Panc1 (cell line): Measurements from ENCODE around the gene NUP153. TPM values are rescaled to one million over a fixed set of nuclear protein-coding genes. Genes with fewer than 3 reads are reported as not detected.

Source experiments
- ATAC-seq: fragments of 200-7000 bp; cut with Tn5 transposase; 2 replicates; pipeline ENCODE4 v1.9.1; 2020; ENCODE audit warnings: mild to moderate bottlenecking, moderate library complexity
- BruUV-seq: library from RNA; stranded (reverse); fragments of 400-500 nt; replicated peaks from 2 replicates; lab custom pipeline; 2021; lab: Mats Ljungman, UMichigan
- CTCF ChIA-PET: fragments of 300-600 bp; sonication (Branson Sonifier 250); formaldehyde crosslinking; loops from one replicate; lab custom pipeline; 2022; ENCODE audit warnings: antibody characterized with exemption; lab: Charles Lee
- POLR2A ChIA-PET: fragments of 300-600 bp; sonication (Branson Sonifier 250); formaldehyde crosslinking; loops from one replicate; lab custom pipeline; 2022; ENCODE audit warnings: antibody characterized with exemption; lab: Charles Lee
- DNase-seq: peaks from one replicate; pipeline ENCODE4 v3.0.0-alpha.2; 2010; ENCODE audit warnings: low read depth, low spot score
- H3K27ac ChIP-seq: 2 replicates; pipeline ENCODE4 v1.5.1; 2011; ENCODE audit warnings: mild to moderate bottlenecking, low read length, inconsistent platforms
- H3K27me3 ChIP-seq: fragments of 200-500 bp; sonication (Bioruptor generic); 2 replicates; pipeline ENCODE4 v1.6.0; 2014; ENCODE audit warnings: low read length, inconsistent platforms; ENCODE audit not compliant: control insufficient read depth, insufficient read depth
- H3K36me3 ChIP-seq: fragments of 200-500 bp; sonication (Bioruptor generic); 2 replicates; pipeline ENCODE4 v1.5.1; 2014; ENCODE audit warnings: inconsistent platforms, mild to moderate bottlenecking, low read length, moderate library complexity; ENCODE audit not compliant: control insufficient read depth, insufficient read depth
- H3K4me1 ChIP-seq: 2 replicates; pipeline ENCODE4 v1.5.1; 2011; ENCODE audit warnings: inconsistent platforms, mild to moderate bottlenecking, low read length, moderate library complexity; ENCODE audit not compliant: control insufficient read depth, insufficient read depth
- H3K4me3 ChIP-seq, 2 experiments: 2 replicates each; pipeline ENCODE4 v1.5.1; 2011 to 2012; ENCODE audit warnings: low read depth in 2 of 2, low read length in 2 of 2, mild to moderate bottlenecking in 2 of 2, inconsistent platforms in 1 of 2, moderate library complexity in 1 of 2
- H3K9me3 ChIP-seq: fragments of 200-500 bp; sonication (Bioruptor generic); 2 replicates; pipeline ENCODE4 v1.5.1; 2014; ENCODE audit warnings: low read depth, mild to moderate bottlenecking, inconsistent platforms, low read length, moderate library complexity; ENCODE audit not compliant: control insufficient read depth, insufficient read depth
- POLR2AphosphoS5 ChIP-seq: IDR thresholded peaks from 2 replicates; pipeline ENCODE4 v1.6.1; 2012; ENCODE audit warnings: mild to moderate bottlenecking, low read depth, low read length, moderate library complexity
- SIN3A ChIP-seq: IDR thresholded peaks from 2 replicates; pipeline ENCODE4 v1.6.1; 2012; ENCODE audit warnings: low read depth, mild to moderate bottlenecking, low read length, moderate library complexity, borderline replicate concordance; ENCODE audit not compliant: insufficient read depth
- TCF7L2 ChIP-seq: IDR thresholded peaks from 2 replicates; pipeline ENCODE4 v1.6.1; 2011; ENCODE audit warnings: mild to moderate bottlenecking, low read depth, low read length, inconsistent platforms
- in situ Hi-C: cut with HindIII; loops from 2 replicates; pipeline ENCODE4 v1.10.0; 2016; ENCODE audit warnings: low sequenced_read_pairs, low pct_unique_long_range_greater_than_20kb
- intact Hi-C: fragments of 100-400 bp; cut with micrococcal nuclease; formaldehyde crosslinking; loops from one replicate; pipeline ENCODE4 v1.10.0; 2022; ENCODE audit not compliant: unreplicated experiment
- total RNA-seq: library from RNA; stranded (reverse); gene quantifications from one replicate; pipeline ENCODE4 v1.2.1, GENCODE V29; 2021; ENCODE audit not compliant: unreplicated experiment
- TF ChIP-seq, protein P1 (sequence below): fragments of 450-650 bp; IDR thresholded peaks from 2 replicates; pipeline ENCODE4 v1.5.1; 2017; ENCODE audit warnings: mild to moderate bottlenecking
- TF ChIP-seq, protein P2 (sequence below), 2 experiments: IDR thresholded peaks; 2 replicates each; pipeline ENCODE4 v1.6.1; 2011 to 2012; ENCODE audit warnings: low read depth in 2 of 2, control low read depth in 1 of 2, low read length in 1 of 2, mild to moderate bottlenecking in 1 of 2, moderate library complexity in 1 of 2; ENCODE audit not compliant: insufficient read depth in 1 of 2

Gene NUP153
- total RNA-seq, 1 experiment from 2014 or later, result 62.0 TPM

DNA sequence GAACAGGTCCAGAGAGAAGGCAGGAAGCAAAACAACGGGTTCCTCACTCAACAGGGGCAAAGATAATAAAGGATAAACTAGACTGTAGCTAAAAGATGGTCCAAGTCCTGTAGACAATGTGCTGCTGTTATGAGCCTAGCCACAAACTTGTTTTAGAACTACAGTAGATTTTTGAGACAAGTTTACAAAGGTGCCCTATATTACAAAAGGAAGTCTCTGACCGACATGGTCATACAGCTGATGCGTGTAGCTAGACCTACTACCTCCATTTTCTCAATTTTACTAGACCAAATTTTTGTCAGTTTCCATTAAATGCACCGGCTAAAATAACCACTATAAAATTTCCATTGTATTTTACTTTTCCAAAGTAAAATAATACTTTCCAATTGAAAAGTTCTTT is 94.7 kb downstream of the NUP153 start:
- Histone ChIP-seq H3K4me3 (no peak overlapping the region), H3K9me3 (no peaks in the 10 kb centered on the region), H3K27me3 (no peaks in the 10 kb centered on the region), H3K27ac (no peak overlapping the region), H3K36me3 (peaks cover 8% of the 10 kb centered on the region), H3K4me1 (no peaks in the 10 kb centered on the region)
- intact Hi-C loops, result no loop called here
- ATAC-seq, result no peak
- CTCF ChIA-PET, result interaction anchor here (0.6 kb wide), 1 partner anchor 193 kb away, joined by 3 read pairs; no protein-coding TSS in a partner anchor
- POLR2A ChIA-PET, result interaction anchor here (0.6 kb wide), 1 partner anchor 12 kb away, joined by 6 read pairs; the partner anchor contains the start of gene FAM8A1
- no TSS peak for BruUV-seq
- TF ChIP-seq, protein P1, sequence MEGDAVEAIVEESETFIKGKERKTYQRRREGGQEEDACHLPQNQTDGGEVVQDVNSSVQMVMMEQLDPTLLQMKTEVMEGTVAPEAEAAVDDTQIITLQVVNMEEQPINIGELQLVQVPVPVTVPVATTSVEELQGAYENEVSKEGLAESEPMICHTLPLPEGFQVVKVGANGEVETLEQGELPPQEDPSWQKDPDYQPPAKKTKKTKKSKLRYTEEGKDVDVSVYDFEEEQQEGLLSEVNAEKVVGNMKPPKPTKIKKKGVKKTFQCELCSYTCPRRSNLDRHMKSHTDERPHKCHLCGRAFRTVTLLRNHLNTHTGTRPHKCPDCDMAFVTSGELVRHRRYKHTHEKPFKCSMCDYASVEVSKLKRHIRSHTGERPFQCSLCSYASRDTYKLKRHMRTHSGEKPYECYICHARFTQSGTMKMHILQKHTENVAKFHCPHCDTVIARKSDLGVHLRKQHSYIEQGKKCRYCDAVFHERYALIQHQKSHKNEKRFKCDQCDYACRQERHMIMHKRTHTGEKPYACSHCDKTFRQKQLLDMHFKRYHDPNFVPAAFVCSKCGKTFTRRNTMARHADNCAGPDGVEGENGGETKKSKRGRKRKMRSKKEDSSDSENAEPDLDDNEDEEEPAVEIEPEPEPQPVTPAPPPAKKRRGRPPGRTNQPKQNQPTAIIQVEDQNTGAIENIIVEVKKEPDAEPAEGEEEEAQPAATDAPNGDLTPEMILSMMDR, result no peak
- TF ChIP-seq TCF7L2 (no peak), POLR2AphosphoS5 (no peak), SIN3A (no peak)
- TF ChIP-seq, protein P2, sequence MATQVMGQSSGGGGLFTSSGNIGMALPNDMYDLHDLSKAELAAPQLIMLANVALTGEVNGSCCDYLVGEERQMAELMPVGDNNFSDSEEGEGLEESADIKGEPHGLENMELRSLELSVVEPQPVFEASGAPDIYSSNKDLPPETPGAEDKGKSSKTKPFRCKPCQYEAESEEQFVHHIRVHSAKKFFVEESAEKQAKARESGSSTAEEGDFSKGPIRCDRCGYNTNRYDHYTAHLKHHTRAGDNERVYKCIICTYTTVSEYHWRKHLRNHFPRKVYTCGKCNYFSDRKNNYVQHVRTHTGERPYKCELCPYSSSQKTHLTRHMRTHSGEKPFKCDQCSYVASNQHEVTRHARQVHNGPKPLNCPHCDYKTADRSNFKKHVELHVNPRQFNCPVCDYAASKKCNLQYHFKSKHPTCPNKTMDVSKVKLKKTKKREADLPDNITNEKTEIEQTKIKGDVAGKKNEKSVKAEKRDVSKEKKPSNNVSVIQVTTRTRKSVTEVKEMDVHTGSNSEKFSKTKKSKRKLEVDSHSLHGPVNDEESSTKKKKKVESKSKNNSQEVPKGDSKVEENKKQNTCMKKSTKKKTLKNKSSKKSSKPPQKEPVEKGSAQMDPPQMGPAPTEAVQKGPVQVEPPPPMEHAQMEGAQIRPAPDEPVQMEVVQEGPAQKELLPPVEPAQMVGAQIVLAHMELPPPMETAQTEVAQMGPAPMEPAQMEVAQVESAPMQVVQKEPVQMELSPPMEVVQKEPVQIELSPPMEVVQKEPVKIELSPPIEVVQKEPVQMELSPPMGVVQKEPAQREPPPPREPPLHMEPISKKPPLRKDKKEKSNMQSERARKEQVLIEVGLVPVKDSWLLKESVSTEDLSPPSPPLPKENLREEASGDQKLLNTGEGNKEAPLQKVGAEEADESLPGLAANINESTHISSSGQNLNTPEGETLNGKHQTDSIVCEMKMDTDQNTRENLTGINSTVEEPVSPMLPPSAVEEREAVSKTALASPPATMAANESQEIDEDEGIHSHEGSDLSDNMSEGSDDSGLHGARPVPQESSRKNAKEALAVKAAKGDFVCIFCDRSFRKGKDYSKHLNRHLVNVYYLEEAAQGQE (IDR thresholded peaks at IDR 0.05; ENCODE audit: insufficient read depth in 1 of 2, low read depth in 2 of 2, low read length in 1 of 2), result no peak
- DNase-seq, result no peak
- in situ Hi-C loops, result no loop called here

DNA sequence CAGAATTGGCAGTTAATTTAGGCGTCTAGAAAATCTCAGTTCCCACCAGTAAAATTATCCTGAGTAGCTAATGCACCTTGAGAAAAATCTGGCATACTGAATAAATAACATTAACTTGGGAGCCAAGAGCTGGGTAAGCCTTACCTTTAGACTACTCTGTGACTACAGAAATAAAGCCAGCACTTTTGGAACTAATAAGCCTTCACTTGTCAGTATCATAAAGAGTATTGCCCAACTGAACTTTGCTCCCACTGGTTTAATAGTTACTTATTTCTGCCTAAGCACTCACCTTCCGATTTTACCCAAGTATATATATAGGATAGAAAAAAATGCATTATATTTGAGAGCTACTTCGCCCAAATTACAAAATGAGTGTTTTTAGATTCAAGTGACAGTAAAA is 95.9 kb downstream of the NUP153 start:
- BruUV-seq, result no TSS peak
- ATAC-seq, result no peak

More for the DNA sequence above, 95.9 kb downstream of the NUP153 start:
- Histone ChIP-seq H3K27ac (no peak overlapping the region), H3K4me3 (no peak overlapping the region), H3K9me3 (no peaks in the 10 kb centered on the region), H3K4me1 (no peaks in the 10 kb centered on the region), H3K27me3 (no peaks in the 10 kb centered on the region), H3K36me3 (peaks cover 8% of the 10 kb centered on the region)
- ChIA-PET CTCF (no interaction called here), POLR2A (no interaction called here)
- TF ChIP-seq, protein P2 (IDR thresholded peaks at IDR 0.05; ENCODE audit: insufficient read depth in 1 of 2, low read depth in 2 of 2, low read length in 1 of 2), result no peak
- no peak for TF ChIP-seq TCF7L2
- in situ Hi-C loops, result no loop called here
- intact Hi-C loops, result no loop called here
- no peak for DNase-seq
